Pulmonary artery endothelial cell (primary cell): ENCODE results near the gene FAM83D. TPM values are rescaled to one million over a fixed set of nuclear protein-coding genes. Genes with fewer than 3 reads are reported as not detected.
A peak's percentile ranks its signal among the peaks of the same experiment; 100 is the strongest.

Experiments
- DNase-seq: peaks from one replicate; pipeline ENCODE4 v3.0.0-alpha.2; 2011; ENCODE audit warnings: low read depth, low spot score
- total RNA-seq: library from RNA; depleted of rRNA; stranded (reverse); fragments of >200 nt; gene quantifications from 2 replicates; pipeline ENCODE4 v1.2.3, GENCODE V29; 2014

Gene FAM83D
- 19.3 and 57.1 TPM in 2 replicates for total RNA-seq

GRCh38 chr20:38926142-38926933 lies at the start of gene FAM83D:
Gene FAM83D, plus strand, starts transcription at chr20:38926417. Its CDS starts 26 bp downstream, at chr20:38926443.
- peak; percentile 97 for DNase-seq

DNA sequence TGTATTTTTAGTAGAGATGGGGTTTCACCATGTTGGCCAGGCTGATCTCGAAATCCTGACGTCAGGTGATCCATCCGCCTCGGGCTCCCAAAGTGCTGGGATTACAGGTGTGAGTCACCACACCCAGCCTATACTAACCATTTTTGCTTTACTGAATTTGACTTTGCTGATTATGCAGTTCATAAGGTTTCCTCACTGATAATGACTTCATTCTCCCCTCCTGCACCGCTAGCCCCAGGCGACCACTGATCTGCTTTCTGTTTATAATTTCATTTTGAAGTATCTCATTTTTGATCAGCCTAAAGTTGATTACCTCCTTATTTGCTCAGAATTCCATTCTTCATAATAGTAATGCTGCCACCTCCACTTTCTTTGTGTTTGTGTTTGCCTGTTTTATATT lies 48.7 kb upstream of the FAM83D start:
- DNase-seq, result no peak

- no peak for DNase-seq
These were observed 47.4 kb upstream of the FAM83D start for GRCh38 chr20:38878866-38879265.

DNA sequence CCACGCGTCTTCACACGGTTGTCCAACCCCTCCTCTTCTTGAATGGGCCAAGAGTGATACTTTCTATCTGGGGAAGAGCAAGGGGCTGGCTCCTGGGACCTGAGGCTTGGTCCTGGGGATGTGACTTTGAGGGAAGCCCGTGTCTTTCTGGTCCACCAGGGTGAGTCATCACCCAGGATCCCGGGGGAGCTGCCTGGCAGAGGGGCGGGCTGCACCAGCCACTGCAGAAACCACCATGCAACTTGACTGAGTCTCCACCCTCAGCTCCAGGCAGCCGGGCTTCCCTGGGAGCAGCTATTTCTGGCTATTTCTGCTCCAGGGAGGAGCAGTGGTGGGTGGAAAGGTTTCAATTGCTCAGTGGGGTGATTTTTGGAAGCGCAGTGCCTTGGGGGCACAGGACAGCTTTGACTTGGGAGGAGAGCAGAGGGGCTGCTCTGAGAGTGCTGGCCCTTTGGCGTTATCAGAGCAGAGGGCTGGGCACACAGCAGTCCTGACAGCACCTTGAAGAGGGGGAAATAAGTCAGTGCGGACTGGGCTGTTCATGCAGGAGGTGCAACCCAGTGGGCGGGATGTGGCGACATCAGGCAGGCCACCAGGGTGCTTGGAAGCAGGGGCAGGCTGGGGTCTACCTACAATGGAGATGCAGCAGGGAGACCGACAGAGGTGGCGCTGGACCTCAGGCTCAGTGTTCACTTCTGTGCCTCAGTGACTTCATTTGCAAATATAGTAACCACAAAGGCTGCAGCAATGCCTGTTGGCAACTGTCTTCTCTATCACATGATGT lies 45.1 kb upstream of the FAM83D start:
- no peak for DNase-seq

- no peak for DNase-seq
These were observed 44.3 kb upstream of the FAM83D start for GRCh38 chr20:38881806-38882440.

DNA sequence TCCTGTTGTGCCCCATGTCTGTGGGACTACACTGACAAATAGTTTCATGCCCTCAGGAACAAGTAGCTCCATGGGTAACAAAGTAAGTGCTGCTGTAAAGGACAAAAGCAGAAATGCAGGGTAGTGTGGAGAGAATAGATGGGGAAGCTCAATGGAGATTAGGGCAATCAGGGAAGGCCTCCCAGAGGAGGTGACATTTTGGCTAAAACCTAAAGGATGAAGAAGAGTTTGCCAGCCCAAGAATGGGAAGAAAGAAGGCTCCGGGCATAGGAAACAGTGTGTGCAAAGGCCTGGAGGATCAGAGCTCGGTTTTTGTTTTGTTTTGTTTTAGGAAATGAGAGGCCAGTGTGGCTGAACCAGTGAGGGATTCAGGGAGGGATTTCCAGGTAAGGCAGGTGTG lies 43.6 kb upstream of the FAM83D start:
- no peak for DNase-seq

- no peak for DNase-seq
These were observed 42.9 kb upstream of the FAM83D start for GRCh38 chr20:38883081-38883980.

DNA sequence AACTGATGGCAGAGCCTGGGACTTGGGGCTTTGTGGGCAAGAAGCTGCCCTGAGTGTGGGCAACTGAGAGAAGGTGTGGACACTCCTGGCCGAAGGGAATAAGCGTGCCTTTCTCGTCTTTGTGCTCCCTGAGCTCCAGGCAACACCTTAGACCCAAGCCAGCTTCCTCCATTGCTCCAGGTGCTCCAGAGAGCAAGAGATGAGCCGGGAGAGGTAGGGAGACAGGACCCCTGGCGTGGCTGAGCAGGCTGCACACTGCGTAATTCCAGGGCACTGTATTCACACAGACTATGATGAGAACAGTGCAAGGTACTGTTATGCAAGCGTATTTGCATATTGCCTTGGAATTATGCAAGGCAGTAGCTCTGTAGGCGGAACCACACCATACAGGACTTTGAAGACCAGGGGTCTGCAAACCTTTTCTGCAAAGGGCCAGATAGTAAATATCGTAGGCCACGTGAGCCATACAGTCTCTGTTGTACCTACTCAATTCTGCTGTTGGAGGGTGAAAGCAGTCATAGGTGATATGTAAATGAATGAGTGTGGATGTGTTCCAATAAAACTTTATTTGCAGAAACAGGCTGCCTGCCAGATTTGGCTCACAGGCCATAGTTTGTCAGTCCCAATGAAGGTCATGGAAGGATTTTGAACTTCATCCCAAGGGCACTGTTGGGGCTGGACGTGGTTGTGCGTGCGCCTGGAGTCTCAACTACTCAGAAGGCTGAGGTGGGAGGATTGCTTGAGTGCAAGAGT lies 42.1 kb upstream of the FAM83D start:
- no peak for DNase-seq

GRCh38 chr20:38885357-38885756 lies 40.9 kb upstream of the FAM83D start:
- no peak for DNase-seq

DNA sequence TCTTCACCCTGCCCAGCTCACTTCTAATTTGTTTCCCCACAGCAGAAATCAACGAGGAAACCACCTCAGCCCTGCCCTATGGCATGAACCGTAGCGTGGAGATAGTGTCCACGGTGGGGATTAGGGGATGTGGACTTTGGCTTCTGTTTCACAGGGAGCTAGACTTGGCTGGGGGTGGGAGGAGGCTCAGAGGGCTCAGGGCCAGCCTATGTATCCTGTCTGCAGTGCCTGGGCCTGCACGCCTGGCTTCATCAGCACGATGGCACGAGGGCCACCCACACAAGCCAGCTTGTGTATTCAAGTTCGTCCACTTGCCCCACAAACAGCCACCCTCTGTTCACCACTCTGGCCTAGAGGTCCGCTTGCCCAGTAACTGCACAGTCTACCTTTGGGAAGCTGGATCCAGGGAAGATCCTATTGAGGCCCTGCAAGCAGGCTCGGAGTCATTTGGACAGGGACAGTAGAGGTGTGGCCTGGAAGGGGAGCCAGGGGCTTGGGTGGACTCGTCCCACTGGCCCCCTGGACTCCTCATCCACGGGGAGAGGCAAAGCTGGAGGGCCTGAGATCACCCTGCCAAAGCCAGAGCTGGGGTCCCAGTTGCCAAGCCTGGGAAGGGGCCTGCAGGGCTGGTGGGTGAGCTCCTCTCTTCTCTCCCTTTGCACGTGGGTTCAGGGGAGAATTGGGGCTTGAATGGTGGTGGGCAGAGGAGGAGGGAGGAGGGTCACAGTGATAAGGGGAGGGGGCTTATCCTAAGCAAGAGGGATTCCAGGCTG lies 38.0 kb upstream of the FAM83D start:
- DNase-seq, result no peak

DNA sequence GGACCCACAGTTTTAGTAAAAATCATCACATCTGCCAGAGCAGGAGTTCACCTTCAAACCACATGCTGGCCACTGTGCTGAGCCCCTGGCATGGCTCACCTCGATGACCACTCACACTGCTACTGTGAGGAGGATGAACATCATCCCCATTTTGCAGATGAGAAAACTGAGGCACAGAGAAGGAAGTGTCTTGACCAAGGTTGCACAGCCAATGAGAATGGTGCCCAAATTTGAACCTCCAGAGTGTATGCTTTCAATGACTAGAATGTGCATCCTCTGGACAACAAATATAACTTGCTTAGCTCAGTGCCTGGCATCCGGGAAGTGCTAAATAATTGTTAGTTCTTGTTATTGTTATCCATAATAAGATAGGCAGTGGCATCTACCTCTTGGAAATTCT lies 37.2 kb upstream of the FAM83D start:
- DNase-seq, result no peak

DNA sequence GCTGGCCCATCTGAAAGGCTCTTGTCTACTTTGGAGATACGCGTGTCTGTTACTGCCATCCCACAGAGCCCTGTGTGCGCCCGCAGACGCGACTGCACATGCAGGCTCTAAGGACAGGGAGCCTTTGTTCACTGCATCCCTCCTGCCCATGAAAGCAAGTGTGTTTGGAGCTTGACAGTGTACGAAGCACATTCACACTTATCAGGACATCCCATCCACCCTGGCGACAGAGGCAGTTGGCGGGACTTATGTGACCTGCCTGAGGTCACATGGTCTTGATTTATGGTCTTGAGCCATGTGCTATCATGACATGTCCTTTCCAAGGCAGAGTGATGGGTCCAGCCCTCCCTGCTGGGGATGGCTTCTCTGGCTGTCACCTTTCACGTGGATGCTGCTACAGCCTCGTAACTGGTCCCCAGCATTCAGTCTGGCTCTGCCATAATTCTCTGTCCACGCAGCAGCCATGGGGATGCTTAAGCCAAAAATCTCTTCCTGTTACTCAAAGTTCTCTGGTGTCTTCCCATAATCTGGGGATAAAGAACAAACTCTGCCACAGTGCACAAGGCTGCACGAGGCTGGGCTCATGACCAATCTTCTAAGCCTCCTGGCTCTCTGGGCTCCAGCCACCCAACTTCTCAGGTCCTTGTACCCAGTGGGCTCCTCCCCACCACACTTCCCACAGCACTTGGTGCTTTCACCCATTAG lies 36.3 kb upstream of the FAM83D start:
- DNase-seq, result no peak

DNA sequence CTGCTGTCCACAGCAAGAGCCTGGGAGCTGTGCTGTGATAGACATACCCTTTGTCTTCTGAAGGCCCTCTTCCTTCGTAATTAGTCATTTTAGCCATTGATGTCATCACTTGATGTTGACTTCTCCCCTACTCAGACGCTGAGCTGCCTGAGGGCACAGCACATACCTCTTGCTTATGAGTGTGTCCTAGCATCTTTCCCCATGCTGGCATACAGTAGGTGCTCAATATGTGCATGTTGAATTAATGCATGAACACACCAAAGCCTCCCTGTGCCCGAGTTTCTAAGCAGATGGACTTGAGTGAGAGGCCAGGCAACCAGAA lies 35.8 kb upstream of the FAM83D start:
- DNase-seq, result no peak

DNA sequence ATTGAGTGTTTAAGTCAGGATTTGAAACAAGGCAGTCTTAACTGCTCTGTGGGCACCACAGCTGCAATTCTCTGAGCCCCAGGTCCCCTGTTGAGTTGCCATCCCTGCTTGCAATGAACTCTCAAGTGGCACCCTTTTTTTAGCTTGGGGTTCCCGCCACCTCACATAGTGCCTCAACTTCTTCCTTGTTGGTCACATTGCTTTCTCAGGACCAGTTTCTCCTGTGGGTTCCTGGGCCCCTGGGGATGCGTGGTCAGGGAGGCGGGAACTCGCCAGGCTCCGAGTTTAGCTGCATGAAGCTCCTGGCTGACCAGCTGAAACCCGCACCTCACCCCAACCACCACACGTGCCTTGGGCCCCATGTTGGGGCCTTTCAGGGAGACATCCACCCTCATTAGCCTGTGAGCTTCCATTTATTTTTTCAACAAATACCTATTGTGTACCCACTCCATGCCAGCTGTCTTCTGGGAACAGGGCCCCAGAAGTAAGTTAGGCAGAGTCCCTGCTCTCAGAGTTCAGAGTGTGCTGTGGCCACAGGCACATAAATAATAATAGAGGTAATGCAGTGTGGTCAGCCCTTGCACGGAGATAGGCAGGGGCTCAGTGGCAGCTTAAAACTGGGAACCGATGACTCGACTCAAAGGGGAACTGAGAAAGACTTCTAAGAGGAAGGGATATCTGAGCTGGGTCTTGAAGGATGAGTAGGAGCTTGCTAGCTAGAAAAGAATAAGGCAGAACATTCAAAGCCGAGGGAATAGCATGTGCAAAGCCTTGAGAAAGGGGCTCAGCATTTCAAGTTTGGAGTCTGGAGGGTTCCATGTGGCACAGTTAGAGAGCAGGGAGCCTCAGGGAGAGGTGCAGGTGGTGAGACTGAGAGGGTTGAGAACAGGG lies 33.9 kb upstream of the FAM83D start:
- DNase-seq, result no peak

DNA sequence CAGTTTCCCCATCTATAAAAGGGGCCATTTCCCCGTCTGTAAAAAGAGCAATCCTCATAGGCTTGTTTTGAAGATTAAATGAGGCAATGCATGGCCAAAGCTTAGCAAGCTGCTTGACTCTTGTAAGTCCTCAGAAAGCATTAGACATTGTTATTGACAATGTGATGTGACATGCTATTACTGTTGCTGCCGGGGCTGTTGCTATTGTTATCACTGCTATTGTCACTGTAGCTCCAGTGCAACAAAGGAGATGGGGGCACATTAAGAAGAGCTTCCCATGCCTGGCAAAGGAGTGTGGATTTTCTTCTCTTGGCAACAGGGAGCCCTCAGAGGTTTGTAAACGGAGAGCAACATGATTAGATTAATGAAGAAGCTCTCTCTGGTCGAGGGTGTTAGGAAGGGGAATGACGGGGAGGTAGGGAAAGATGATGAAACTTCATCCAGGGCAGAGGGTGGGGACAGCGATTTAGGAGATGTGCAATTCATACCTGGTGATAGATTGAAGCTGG lies 33.1 kb upstream of the FAM83D start:
- no peak for DNase-seq

- no peak for DNase-seq
These were observed 32.6 kb upstream of the FAM83D start for GRCh38 chr20:38893565-38894090.

GRCh38 chr20:38894091-38894847 lies 31.9 kb upstream of the FAM83D start:
- no peak for DNase-seq
